ENCODE results near the gene DYNC1H1.

The DYNC1H1 gene

GRCh38 chr14:102043251-102044025 is 79.1 kb downstream of the DYNC1H1 start:
- Histone ChIP-seq H3K27ac (ENCODE audit: low read depth, low read length) (no peak overlapping the region), H3K9me2 (replicated peaks; ENCODE audit: control insufficient read depth, low read length) (no peaks in the 10 kb centered on the region), H3F3A (ENCODE audit: control insufficient read depth, insufficient read depth) (no peaks in the 10 kb centered on the region), H3K27me3 (ENCODE audit: control insufficient read depth, low read length) (no peaks in the 10 kb centered on the region), H3K36me3 (ENCODE audit: control insufficient read depth, low read length) (peaks cover 86% of the 10 kb centered on the region), H4K20me1 (ENCODE audit: control insufficient read depth, insufficient read depth, low read depth, low read length) (no peaks in the 10 kb centered on the region), H3K4me2 (ENCODE audit: low read length) (no peak overlapping the region), H3K79me2 (ENCODE audit: control insufficient read depth, low read length) (no peaks in the 10 kb centered on the region), H3K4me3 (ENCODE audit: low read length) (no peak overlapping the region), H3K9me3 (ENCODE audit: control insufficient read depth, insufficient read depth, low read length) (no peaks in the 10 kb centered on the region), H3K4me1 (ENCODE audit: control insufficient read depth, low read length) (no peaks in the 10 kb centered on the region)
- no peak for TF ChIP-seq CTCF (IDR thresholded peaks at IDR 0.05; ENCODE audit: low read depth, low read length, poor library complexity, severe bottlenecking)
- no peak for TF ChIP-seq EZH2phosphoT487 (IDR thresholded peaks at IDR 0.05; ENCODE audit: borderline replicate concordance, low read length)

GRCh38 chr14:102044566-102044965 is 80.2 kb downstream of the DYNC1H1 start:
- peaks cover 86% of the 10 kb centered on the region for H3K36me3 ChIP-seq (ENCODE audit: control insufficient read depth, low read length)
- H3K79me2 ChIP-seq (ENCODE audit: control insufficient read depth, low read length), result no peaks in the 10 kb centered on the region
- H3F3A ChIP-seq (ENCODE audit: control insufficient read depth, insufficient read depth), result no peaks in the 10 kb centered on the region

GRCh38 chr14:102046337-102047278 is 82.2 kb downstream of the DYNC1H1 start:
- Histone ChIP-seq H3K4me1 (ENCODE audit: control insufficient read depth, low read length) (no peaks in the 10 kb centered on the region), H3K27ac (ENCODE audit: low read depth, low read length) (no peak overlapping the region), H3K36me3 (ENCODE audit: control insufficient read depth, low read length) (peaks cover 81% of the 10 kb centered on the region), H3K9me3 (ENCODE audit: control insufficient read depth, insufficient read depth, low read length) (no peaks in the 10 kb centered on the region), H3K27me3 (ENCODE audit: control insufficient read depth, low read length) (no peaks in the 10 kb centered on the region), H3K4me3 (ENCODE audit: low read length) (no peak overlapping the region), H3K79me2 (ENCODE audit: control insufficient read depth, low read length) (no peaks in the 10 kb centered on the region), H3K9me2 (replicated peaks; ENCODE audit: control insufficient read depth, low read length) (no peaks in the 10 kb centered on the region), H3F3A (ENCODE audit: control insufficient read depth, insufficient read depth) (no peaks in the 10 kb centered on the region), H3K4me2 (ENCODE audit: low read length) (no peak overlapping the region), H4K20me1 (ENCODE audit: control insufficient read depth, insufficient read depth, low read depth, low read length) (no peaks in the 10 kb centered on the region)
- TF ChIP-seq CTCF (IDR thresholded peaks at IDR 0.05; ENCODE audit: low read depth, low read length, poor library complexity, severe bottlenecking) (peak; percentile 22), EZH2phosphoT487 (IDR thresholded peaks at IDR 0.05; ENCODE audit: borderline replicate concordance, low read length) (no peak)

More at GRCh38 chr14:102044566-102044965, 80.2 kb downstream of the DYNC1H1 start:
- no peak overlapping the region for H3K27ac ChIP-seq (ENCODE audit: low read depth, low read length)
- no peak overlapping the region for H3K4me3 ChIP-seq (ENCODE audit: low read length)
- no peaks in the 10 kb centered on the region for H3K9me3 ChIP-seq (ENCODE audit: control insufficient read depth, insufficient read depth, low read length)
- no peaks in the 10 kb centered on the region for H3K27me3 ChIP-seq (ENCODE audit: control insufficient read depth, low read length)
- H3K4me2 ChIP-seq (ENCODE audit: low read length), result no peak overlapping the region
- TF ChIP-seq CTCF (IDR thresholded peaks at IDR 0.05; ENCODE audit: low read depth, low read length, poor library complexity, severe bottlenecking) (no peak), EZH2phosphoT487 (IDR thresholded peaks at IDR 0.05; ENCODE audit: borderline replicate concordance, low read length) (no peak)
- H4K20me1 ChIP-seq (ENCODE audit: control insufficient read depth, insufficient read depth, low read depth, low read length), result no peaks in the 10 kb centered on the region
- H3K9me2 ChIP-seq (replicated peaks; ENCODE audit: control insufficient read depth, low read length), result no peaks in the 10 kb centered on the region
- no peaks in the 10 kb centered on the region for H3K4me1 ChIP-seq (ENCODE audit: control insufficient read depth, low read length)
